Gastroesophageal sphincter (tissue), 3 donors: ENCODE measurements around the gene NUP93.

Experiments
- CTCF ChIP-seq, 4 experiments: fragments of 200-600 bp in 2 of 4; fragments of 450-650 bp in 2 of 4; sonication (generic) in 1 of 4; IDR thresholded peaks; one replicate each; pipeline ENCODE4 v1.5.1; 2017 to 2019; ENCODE audit warnings: antibody characterized with exemption in 4 of 4, mild to moderate bottlenecking in 2 of 4, moderate library complexity in 2 of 4
- POLR2A ChIP-seq, 2 donors: fragments of 450-650 bp; IDR thresholded peaks; one replicate each; pipeline ENCODE4 v1.6.1; 2017; ENCODE audit warnings: antibody characterized with exemption in 2 of 2, mild to moderate bottlenecking in 2 of 2, moderate library complexity in 1 of 2

GRCh38 chr16:56728027-56728426 lies 1.9 kb upstream of the NUP93 start:
- no peak for TF ChIP-seq CTCF (IDR thresholded peaks at IDR 0.05)
- TF ChIP-seq POLR2A (IDR thresholded peaks at IDR 0.05), result no peak
